GM12865 (cell line): Measurements from ENCODE around the gene OBSL1.

Experiments
- DNase-seq: peaks from one replicate; pipeline ENCODE4 v3.0.0; 2010; ENCODE audit warnings: low read depth
- H3K4me3 ChIP-seq: 2 replicates; pipeline ENCODE4 v1.5.1; 2011; ENCODE audit warnings: mild to moderate bottlenecking, low read depth, low read length, control low read depth
- TF ChIP-seq, protein P1 (sequence below): IDR thresholded peaks from 2 replicates; pipeline ENCODE4 v1.5.1; 2011; ENCODE audit warnings: low read length, control low read depth, low read depth, inconsistent platforms; ENCODE audit not compliant: insufficient read depth; ENCODE audit errors: missing control alignments

Gene OBSL1

DNA sequence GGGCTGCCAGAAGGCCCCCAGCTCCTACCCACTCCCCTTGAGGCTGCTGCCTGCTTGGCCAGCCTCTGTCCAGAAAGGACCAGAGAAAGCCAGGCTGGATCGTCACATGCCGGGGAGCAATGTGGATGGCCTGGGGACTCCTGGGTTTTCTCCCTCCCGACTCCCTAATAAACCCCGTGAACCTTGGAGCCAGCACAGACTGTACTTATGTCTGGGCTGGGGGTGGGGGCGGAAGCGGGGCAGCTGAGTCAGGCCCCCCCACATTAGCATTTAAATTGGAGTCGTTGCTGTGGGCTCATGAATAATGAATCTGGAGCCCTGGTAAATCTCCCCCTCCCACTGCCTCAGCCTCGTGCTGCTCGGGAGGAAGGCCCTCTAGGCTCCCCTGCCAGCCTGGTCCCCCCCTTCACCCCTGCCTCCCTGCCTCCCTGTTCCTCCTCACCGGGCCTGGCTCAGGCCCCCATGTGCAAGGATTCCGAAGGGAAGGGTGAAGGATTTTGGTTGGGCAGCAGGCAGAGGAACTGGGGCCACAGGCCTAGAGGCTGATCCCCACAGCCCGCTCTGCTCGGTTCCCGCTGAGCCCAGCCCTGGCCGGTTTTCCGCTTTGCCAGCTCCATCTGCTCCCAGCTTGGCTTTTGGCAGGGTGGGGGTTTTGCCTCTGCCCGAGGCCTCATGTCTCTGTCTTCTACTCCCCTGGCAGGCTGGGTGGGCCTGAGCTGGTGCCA, 64.4 kb downstream of the OBSL1 start:
- no peak for DNase-seq
- TF ChIP-seq, protein P1, sequence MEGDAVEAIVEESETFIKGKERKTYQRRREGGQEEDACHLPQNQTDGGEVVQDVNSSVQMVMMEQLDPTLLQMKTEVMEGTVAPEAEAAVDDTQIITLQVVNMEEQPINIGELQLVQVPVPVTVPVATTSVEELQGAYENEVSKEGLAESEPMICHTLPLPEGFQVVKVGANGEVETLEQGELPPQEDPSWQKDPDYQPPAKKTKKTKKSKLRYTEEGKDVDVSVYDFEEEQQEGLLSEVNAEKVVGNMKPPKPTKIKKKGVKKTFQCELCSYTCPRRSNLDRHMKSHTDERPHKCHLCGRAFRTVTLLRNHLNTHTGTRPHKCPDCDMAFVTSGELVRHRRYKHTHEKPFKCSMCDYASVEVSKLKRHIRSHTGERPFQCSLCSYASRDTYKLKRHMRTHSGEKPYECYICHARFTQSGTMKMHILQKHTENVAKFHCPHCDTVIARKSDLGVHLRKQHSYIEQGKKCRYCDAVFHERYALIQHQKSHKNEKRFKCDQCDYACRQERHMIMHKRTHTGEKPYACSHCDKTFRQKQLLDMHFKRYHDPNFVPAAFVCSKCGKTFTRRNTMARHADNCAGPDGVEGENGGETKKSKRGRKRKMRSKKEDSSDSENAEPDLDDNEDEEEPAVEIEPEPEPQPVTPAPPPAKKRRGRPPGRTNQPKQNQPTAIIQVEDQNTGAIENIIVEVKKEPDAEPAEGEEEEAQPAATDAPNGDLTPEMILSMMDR: no peak
- H3K4me3 ChIP-seq: no peak overlapping the region

DNA sequence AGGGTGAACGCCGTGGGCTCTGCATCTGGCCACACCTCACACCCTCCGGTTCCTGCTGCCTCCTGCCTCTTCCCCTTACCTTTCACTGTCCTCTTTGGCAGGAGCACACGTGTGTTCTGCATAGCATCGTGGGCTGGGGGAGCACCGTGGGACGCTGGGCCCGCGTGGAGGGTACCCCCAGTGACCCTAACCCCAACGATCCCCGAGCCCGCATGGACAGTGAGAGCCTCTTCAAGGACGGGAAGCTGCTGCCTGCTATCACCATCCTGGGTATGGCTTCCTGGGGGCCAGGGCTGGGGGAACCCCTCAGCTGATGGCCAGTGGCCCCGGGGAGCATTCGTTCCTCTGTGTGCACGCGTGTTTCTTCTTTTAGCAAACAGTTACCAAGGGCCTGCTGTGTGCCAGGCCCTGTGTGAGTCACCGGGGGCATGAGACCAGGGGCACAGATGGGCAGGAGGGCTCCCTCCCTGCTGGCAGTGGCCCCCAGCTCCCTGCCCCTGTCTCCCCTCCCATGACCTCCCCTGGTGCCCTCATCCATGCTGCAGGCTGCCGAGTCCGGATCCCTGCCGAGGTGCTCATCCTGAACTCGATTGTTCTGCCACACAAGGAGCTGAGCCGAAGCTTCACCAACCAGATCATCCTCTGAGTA, 65.1 kb downstream of the OBSL1 start:
- TF ChIP-seq, protein P1: no peak
- no peak for DNase-seq
- H3K4me3 ChIP-seq: no peak overlapping the region

DNA sequence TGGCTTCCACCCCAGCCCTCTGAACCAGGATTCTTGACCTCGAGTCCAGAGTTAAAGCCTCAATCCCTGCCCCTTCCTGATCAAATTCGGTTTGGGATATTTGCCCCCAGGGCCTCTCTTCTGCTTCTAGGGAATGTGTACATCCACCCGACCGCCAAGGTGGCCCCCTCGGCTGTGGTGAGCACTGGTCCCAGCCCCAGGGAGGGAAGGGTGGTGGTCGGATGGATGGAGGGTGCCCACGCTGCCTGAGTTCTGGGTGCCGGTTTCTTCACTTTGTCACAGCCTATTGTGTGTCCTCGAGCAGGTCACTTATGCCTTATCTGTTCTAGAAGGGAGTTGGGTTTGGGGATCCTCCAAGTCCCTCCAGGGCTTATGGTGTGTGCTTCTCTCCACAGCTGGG, 65.8 kb downstream of the OBSL1 start:
- no peak overlapping the region for H3K4me3 ChIP-seq
- no peak for DNase-seq
- TF ChIP-seq, protein P1: no peak

DNA sequence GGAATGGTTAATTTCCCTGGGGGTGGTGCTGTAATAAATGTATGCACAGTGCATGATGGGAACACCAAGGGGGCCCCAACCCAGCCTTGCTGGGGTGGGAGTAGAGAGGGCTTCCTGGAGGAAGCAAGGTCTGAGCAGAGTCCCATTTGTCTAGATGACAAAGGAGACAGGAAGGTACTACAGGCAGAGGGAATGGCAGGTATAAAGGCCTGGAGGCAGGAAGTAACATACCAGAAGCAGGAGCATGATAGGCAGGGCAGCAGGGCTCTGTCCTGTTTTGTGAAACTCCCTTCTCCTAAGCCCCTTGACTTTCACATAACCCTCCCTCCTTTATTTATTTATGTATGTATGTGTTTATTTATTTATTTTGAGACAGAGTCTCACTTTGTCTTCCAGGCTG, 68.7 kb downstream of the OBSL1 start:
- TF ChIP-seq, protein P1: no peak
- DNase-seq: no peak

DNA sequence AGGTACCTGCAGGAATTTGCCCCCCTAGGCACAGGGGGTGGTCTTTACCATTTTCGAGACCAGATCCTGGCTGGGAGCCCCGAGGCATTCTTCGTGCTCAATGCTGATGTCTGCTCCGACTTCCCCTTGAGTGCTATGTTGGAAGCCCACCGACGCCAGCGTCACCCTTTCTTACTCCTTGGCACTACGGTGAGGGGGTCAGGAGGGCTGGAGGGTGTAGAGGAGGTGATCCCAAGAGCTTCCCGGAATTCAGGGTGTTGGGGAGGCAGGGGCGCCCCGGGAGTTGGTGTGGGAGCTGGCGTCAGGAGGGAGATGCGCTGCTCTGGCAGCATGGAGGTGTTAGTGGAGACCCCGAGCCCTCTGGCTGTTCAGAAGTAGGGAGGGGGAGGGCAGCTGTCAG, 69.5 kb downstream of the OBSL1 start:
- no peak overlapping the region for H3K4me3 ChIP-seq
- TF ChIP-seq, protein P1: no peak
- no peak for DNase-seq

More for the DNA sequence above, 68.7 kb downstream of the OBSL1 start:
- no peak overlapping the region for H3K4me3 ChIP-seq
